ENCODE measurements around the gene RNF114. TPM values are rescaled to one million over a fixed set of nuclear protein-coding genes. Genes with fewer than 3 reads are reported as not detected.

Gene RNF114
- total and polyA plus RNA-seq, 4 donors: 30.9 to 87.9 (median 40.9) TPM

DNA sequence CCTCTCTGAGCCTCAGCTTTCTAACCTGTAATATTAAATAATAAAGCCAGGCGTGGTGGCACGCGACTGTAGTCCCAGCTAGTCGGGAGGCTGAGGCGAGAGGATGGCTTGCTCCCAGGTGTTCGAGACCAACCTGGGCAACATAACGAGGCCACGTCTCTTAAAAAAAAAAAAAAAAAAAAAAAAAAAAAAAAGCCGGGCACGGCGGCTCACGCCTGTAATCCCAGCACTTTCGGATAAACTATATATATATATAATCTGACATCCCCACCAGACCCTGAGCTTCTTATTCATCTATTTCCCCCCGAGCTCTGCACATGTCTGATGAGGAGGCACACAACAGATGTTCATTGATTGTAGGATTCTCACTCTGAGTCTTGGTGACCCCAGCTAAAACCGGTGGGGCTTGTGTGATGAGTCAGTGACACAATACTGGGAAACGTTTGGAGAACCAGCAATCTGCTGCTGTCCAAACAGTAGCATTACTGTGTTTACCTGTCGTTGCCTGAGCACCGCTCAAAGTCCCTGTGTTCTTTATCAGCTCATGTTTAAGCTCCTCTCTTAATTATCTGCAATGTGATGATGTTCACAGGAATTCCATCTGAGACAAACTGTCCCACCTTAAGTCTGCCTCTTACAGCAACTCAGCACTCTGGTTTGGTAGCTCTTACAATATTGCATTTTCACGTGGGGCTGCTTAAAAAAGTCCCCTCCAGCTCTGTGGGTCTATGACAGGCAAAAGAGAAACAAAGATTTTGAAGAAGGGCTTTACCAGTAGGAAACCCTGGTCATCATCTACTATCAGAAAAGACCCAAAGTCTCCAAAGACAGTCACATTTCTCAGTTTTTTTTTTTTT is 19.8 kb upstream of the RNF114 start:
- Histone ChIP-seq H3K4me1 (ENCODE audit: control insufficient read depth in 4 of 4, insufficient read depth in 4 of 4, low read length in 3 of 4) (peaks cover 6 to 33% (median 20%) of the 10 kb centered on the region in 4 donors), H3K36me3 (ENCODE audit: control insufficient read depth in 4 of 4, insufficient read depth in 3 of 4, low read depth in 1 of 4, low read length in 3 of 4) (no peaks in the 10 kb centered on the region), H3K27me3 (ENCODE audit: control insufficient read depth in 4 of 4, insufficient read depth in 4 of 4, low read length in 3 of 4) (no peaks in the 10 kb centered on the region), H3K9me3 (ENCODE audit: control insufficient read depth in 4 of 4, low read length in 3 of 4) (no peaks in the 10 kb centered on the region), H3K4me3 (ENCODE audit: low read depth in 1 of 3, low read length in 3 of 3) (peak overlapping the region; percentile 82 to 96 (median 94)), H3K27ac (ENCODE audit: low read depth in 1 of 2, low read length in 2 of 2) (peak overlapping the region; percentile 99 to 100), H3K9ac (ENCODE audit: low read depth in 1 of 2, low read length in 2 of 2) (peak overlapping the region; percentile 92 to 93)
- 11% methylated on average over 19 of the region's 19 CpGs for WGBS
- peak in 1 of 2 donors; percentile 8 for TF ChIP-seq GABPA (IDR thresholded peaks at IDR 0.05 in 1 of 2, conservative IDR thresholded peaks at IDR 0.05 in 1 of 2)
- TF ChIP-seq, protein P1, sequence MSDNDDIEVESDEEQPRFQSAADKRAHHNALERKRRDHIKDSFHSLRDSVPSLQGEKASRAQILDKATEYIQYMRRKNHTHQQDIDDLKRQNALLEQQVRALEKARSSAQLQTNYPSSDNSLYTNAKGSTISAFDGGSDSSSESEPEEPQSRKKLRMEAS (IDR thresholded peaks at IDR 0.05): peak; percentile 14
- peak; percentile 71 to 87 for TF ChIP-seq JUND (IDR thresholded peaks at IDR 0.05)
- peak; percentile 44 to 72 for TF ChIP-seq RXRA (IDR thresholded peaks at IDR 0.05)
- peak; percentile 72 for TF ChIP-seq HNF4G (IDR thresholded peaks at IDR 0.05)
- peak; percentile 77 for TF ChIP-seq FOXA2 (IDR thresholded peaks at IDR 0.05)
- TF ChIP-seq YY1 (IDR thresholded peaks at IDR 0.05): no peak
- TF ChIP-seq RAD21 (IDR thresholded peaks at IDR 0.05): no peak
- TF ChIP-seq, protein P2, sequence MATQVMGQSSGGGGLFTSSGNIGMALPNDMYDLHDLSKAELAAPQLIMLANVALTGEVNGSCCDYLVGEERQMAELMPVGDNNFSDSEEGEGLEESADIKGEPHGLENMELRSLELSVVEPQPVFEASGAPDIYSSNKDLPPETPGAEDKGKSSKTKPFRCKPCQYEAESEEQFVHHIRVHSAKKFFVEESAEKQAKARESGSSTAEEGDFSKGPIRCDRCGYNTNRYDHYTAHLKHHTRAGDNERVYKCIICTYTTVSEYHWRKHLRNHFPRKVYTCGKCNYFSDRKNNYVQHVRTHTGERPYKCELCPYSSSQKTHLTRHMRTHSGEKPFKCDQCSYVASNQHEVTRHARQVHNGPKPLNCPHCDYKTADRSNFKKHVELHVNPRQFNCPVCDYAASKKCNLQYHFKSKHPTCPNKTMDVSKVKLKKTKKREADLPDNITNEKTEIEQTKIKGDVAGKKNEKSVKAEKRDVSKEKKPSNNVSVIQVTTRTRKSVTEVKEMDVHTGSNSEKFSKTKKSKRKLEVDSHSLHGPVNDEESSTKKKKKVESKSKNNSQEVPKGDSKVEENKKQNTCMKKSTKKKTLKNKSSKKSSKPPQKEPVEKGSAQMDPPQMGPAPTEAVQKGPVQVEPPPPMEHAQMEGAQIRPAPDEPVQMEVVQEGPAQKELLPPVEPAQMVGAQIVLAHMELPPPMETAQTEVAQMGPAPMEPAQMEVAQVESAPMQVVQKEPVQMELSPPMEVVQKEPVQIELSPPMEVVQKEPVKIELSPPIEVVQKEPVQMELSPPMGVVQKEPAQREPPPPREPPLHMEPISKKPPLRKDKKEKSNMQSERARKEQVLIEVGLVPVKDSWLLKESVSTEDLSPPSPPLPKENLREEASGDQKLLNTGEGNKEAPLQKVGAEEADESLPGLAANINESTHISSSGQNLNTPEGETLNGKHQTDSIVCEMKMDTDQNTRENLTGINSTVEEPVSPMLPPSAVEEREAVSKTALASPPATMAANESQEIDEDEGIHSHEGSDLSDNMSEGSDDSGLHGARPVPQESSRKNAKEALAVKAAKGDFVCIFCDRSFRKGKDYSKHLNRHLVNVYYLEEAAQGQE (IDR thresholded peaks at IDR 0.05): peak; percentile 92
- TF ChIP-seq, protein P3, sequence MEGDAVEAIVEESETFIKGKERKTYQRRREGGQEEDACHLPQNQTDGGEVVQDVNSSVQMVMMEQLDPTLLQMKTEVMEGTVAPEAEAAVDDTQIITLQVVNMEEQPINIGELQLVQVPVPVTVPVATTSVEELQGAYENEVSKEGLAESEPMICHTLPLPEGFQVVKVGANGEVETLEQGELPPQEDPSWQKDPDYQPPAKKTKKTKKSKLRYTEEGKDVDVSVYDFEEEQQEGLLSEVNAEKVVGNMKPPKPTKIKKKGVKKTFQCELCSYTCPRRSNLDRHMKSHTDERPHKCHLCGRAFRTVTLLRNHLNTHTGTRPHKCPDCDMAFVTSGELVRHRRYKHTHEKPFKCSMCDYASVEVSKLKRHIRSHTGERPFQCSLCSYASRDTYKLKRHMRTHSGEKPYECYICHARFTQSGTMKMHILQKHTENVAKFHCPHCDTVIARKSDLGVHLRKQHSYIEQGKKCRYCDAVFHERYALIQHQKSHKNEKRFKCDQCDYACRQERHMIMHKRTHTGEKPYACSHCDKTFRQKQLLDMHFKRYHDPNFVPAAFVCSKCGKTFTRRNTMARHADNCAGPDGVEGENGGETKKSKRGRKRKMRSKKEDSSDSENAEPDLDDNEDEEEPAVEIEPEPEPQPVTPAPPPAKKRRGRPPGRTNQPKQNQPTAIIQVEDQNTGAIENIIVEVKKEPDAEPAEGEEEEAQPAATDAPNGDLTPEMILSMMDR (IDR thresholded peaks at IDR 0.05; ENCODE audit: low read depth, low read length, missing input control): no peak
- TF ChIP-seq EGR1 (IDR thresholded peaks at IDR 0.05; ENCODE audit: low read depth in 2 of 2): no peak
- TF ChIP-seq, protein P4, sequence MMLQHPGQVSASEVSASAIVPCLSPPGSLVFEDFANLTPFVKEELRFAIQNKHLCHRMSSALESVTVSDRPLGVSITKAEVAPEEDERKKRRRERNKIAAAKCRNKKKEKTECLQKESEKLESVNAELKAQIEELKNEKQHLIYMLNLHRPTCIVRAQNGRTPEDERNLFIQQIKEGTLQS (IDR thresholded peaks at IDR 0.05): no peak
- TF ChIP-seq TAF1 (conservative IDR thresholded peaks at IDR 0.05): peak; percentile 53
- TF ChIP-seq, protein P5, sequence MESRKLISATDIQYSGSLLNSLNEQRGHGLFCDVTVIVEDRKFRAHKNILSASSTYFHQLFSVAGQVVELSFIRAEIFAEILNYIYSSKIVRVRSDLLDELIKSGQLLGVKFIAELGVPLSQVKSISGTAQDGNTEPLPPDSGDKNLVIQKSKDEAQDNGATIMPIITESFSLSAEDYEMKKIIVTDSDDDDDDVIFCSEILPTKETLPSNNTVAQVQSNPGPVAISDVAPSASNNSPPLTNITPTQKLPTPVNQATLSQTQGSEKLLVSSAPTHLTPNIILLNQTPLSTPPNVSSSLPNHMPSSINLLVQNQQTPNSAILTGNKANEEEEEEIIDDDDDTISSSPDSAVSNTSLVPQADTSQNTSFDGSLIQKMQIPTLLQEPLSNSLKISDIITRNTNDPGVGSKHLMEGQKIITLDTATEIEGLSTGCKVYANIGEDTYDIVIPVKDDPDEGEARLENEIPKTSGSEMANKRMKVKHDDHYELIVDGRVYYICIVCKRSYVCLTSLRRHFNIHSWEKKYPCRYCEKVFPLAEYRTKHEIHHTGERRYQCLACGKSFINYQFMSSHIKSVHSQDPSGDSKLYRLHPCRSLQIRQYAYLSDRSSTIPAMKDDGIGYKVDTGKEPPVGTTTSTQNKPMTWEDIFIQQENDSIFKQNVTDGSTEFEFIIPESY (IDR thresholded peaks at IDR 0.05): no peak
- TF ChIP-seq HNF4A (conservative IDR thresholded peaks at IDR 0.05): peak; percentile 82 to 83
- TF ChIP-seq SP1 (IDR thresholded peaks at IDR 0.05): peak; percentile 95
- no peak for TF ChIP-seq FOXA1 (IDR thresholded peaks at IDR 0.05)
- TF ChIP-seq NR2F2 (IDR thresholded peaks at IDR 0.05): no peak
- DNase-seq (ENCODE audit: low spot score): peak; percentile 51
